K562 (cell line): ENCODE results near the gene TRAPPC8. TPM values are rescaled to one million over a fixed set of nuclear protein-coding genes. Genes with fewer than 3 reads are reported as not detected.
A peak's percentile ranks its signal among the peaks of the same experiment; 100 is the strongest.
"Not testable (repeated sequence)": the region's sequence is repeated elsewhere in the genome, so short reads cannot be mapped to it uniquely, and the experiment has no call there.

ENCODE experiments used
- C11orf30 ChIP-seq: fragments of 450-650 bp; IDR thresholded peaks from 2 replicates; pipeline ENCODE4 v1.6.1; 2016; ENCODE audit warnings: low read depth, mild to moderate bottlenecking
- HDAC1 ChIP-seq, 2 experiments: fragments of 450-650 bp; IDR thresholded peaks; 2 replicates each; pipeline ENCODE4 v1.6.1; 2016 to 2017; ENCODE audit warnings: inconsistent platforms in 1 of 2, mild to moderate bottlenecking in 1 of 2, moderate library complexity in 1 of 2
- MEIS2 ChIP-seq: fragments of 450-650 bp; IDR thresholded peaks from 2 replicates; pipeline ENCODE4 v1.6.1; 2014; ENCODE audit warnings: mild to moderate bottlenecking; ENCODE audit not compliant: partially characterized antibody
- MGA ChIP-seq: fragments of 450-650 bp; IDR thresholded peaks from 2 replicates; pipeline ENCODE4 v1.6.1; 2016; ENCODE audit warnings: mild to moderate bottlenecking, moderate library complexity
- PKNOX1 ChIP-seq: fragments of 450-650 bp; IDR thresholded peaks from 2 replicates; pipeline ENCODE4 v1.6.1; 2016
- ZNF316 ChIP-seq: fragments of 450-650 bp; IDR thresholded peaks from 2 replicates; pipeline ENCODE4 v1.6.1; 2016
- polyA plus RNA-seq, 8 experiments: library from polyadenylated mRNA; depleted of rRNA in 4 of 8; stranded (reverse) in 5 of 8; unstranded in 3 of 8; fragments of >200 nt; fragmentation: Nextera tagmentation in 2 of 8; fragmentation: Illumina TruSeq in 1 of 8; extraction: Ambion mirVana in 2 of 8; extraction: Trizol in 1 of 8; gene quantifications; 2 replicates each; pipeline versions ENCODE4 v1.2.1 to v1.2.3, GENCODE V29; 2011 to 2014; ENCODE audit warnings: inconsistent platforms in 1 of 8, missing spikeins in 1 of 8
- total RNA-seq, 7 experiments: library from RNA; depleted of rRNA in 6 of 7; stranded (reverse); fragments of >200 nt in 6 of 7; fragmentation: Illumina TruSeq in 2 of 7; extraction: Trizol in 2 of 7; gene quantifications; 2 replicates each; pipeline versions ENCODE4 v1.2.1 to v1.2.3, GENCODE V29; 2011 to 2021; ENCODE audit warnings: low replicate concordance in 1 of 7
- TF ChIP-seq, protein P1 (sequence below), 2 experiments: IDR thresholded peaks in 1 of 2; conservative IDR thresholded peaks in 1 of 2; 2 replicates each; pipeline ENCODE4 v1.6.1; 2016; ENCODE audit warnings: low read depth in 2 of 2, mild to moderate bottlenecking in 1 of 2, missing compliant biosample characterization in 1 of 2, missing genetic modification characterization in 1 of 2, moderate library complexity in 1 of 2

The TRAPPC8 gene
- total and polyA plus RNA-seq, 9 of the 15 experiments (the other 6 are each of a cell fraction or from before 2014, with no cell fraction given) = 20.1 to 111 (median 35.6) TPM

DNA sequence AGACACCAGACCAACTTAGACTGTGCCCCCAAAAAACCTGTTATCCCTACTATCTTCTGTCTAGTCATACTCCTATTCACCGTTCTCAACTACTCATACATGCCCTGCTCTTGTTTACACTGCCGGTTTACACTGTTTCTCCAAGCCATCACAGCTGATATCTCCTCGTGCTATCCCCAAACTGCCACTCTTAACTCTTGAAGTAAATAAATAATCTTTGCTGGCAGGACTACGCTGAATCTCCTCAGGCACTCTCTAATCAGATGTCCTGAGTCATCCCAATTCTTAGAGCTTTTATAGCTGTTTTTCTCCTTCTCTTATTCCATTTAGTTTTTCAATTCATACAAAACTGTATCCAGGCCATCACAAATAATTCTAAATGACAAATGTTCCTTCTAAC, 133.9 kb downstream of the TRAPPC8 start (continued):
- TF ChIP-seq ZNF316 (0 out of 2 replicates have a peak, but pooled peaks have one; percentile 16), MEIS2 (peak; percentile 82), C11orf30 (peak; percentile 49; the same call in 1 of the 2 replicates), PKNOX1 (peak; percentile 81), MGA (peak; percentile 24; the same call in 1 of the 2 replicates), HDAC1 (IDR thresholded peaks at IDR 0.05) (0 out of 4 replicates have a peak, but pooled peaks of 1 of the 2 experiments have one; percentile 19)
- TF ChIP-seq, protein P1, sequence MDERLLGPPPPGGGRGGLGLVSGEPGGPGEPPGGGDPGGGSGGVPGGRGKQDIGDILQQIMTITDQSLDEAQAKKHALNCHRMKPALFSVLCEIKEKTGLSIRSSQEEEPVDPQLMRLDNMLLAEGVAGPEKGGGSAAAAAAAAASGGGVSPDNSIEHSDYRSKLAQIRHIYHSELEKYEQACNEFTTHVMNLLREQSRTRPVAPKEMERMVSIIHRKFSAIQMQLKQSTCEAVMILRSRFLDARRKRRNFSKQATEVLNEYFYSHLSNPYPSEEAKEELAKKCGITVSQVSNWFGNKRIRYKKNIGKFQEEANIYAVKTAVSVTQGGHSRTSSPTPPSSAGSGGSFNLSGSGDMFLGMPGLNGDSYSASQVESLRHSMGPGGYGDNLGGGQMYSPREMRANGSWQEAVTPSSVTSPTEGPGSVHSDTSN (CRISPR knock-in tag; IDR thresholded peaks at IDR 0.05; ENCODE audit: low read depth) = not testable (repeated sequence)
- TF ChIP-seq, protein P1 (tag; conservative IDR thresholded peaks at IDR 0.05; ENCODE audit: low read depth) = peak; percentile 88
